8988T (cell line): Measurements from ENCODE around the gene PRKRA.
"Not testable (repeated sequence)": the region's sequence is repeated elsewhere in the genome, so short reads cannot be mapped to it uniquely, and the experiment has no call there.

Experiments
- DNase-seq: peaks from one replicate; pipeline ENCODE4 v3.0.0; 2011

The PRKRA gene

GRCh38 chr2:178412453-178412852 lies 38.5 kb downstream of the PRKRA start:
- DNase-seq: not testable (repeated sequence)

- no peak for DNase-seq
Observed at GRCh38 chr2:178412047-178412446, 38.9 kb downstream of the PRKRA start.

DNA sequence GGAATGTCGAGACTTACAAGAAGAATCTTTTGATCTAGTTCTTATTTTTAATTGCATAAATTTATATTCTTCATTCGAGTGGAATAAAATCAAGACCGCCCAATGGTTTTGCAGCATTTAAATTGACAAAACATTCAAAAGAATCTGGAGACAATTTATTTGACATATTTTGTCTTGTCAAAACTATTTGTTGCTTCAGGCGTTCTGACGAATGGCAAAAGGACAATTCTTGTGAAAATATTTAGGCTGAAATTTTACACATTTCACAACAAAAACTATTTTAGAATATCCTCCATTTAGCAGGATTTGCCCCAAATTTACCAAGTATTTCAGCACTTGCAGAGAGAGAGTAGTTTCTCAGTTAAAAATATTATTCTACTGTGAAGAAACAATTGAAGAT lies 41.7 kb downstream of the PRKRA start:
- DNase-seq: no peak

GRCh38 chr2:178404368-178404767 lies 46.6 kb downstream of the PRKRA start:
- DNase-seq: no peak

GRCh38 chr2:178403671-178404306 lies 47.2 kb downstream of the PRKRA start:
- no peak for DNase-seq

- no peak for DNase-seq
Observed at GRCh38 chr2:178401994-178402437, 49.0 kb downstream of the PRKRA start.

- no peak for DNase-seq
Observed at GRCh38 chr2:178397002-178397605, 53.9 kb downstream of the PRKRA start.

GRCh38 chr2:178395941-178396570 lies 54.9 kb downstream of the PRKRA start:
- no peak for DNase-seq

- no peak for DNase-seq
Observed at GRCh38 chr2:178395295-178395694, 55.7 kb downstream of the PRKRA start.

GRCh38 chr2:178394859-178395258 lies 56.1 kb downstream of the PRKRA start:
- DNase-seq: no peak

GRCh38 chr2:178392215-178392614 lies 58.8 kb downstream of the PRKRA start:
- no peak for DNase-seq

- no peak for DNase-seq
Observed at GRCh38 chr2:178391701-178392100, 59.3 kb downstream of the PRKRA start.

DNA sequence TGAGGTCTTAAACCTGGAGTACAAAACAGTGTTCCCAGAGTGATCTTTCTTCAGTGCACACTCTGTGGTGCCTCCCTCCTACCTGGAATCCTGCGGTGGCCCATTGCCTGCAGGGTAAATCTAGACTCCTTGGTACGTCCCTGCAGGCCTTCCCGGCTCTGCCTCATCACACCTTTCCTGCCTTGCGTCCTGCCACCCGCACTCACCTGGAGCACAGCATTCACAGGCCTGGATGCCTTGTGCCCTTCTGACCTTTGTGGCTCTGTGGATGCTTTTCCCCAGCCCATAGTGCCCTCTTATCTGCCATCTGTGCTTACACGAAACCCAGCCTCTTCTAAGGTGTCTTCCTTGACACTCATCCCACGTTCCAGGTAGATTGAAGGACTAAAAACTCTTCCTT lies 62.7 kb downstream of the PRKRA start:
- no peak for DNase-seq

DNA sequence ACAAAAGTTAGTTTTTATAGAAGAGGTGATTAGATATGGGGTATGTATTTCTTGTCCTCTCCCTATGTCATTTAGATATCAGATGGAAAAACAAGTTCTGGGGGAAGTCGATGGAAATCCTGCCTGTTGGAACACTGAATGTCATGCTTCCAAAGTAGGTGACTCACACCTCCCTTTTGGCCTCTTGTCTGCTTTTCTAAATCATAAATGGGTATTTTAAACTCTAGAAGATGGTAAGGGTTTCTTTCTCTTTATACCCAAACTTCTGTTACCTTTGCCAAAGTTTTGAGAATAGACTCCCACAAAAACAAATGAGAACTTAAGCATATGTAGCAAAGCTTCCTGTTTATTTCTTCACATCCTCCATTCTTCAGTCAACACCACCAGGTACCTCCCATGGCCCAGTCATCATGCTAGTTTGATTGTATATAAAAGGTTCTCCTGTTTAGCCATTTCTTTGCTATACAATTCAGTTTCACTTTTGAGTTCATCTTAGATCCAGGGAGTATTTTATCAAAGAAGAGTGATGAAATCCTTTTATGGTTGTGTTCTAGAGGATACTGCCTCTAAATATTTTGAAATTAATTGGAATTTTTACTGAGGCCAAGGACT lies 63.9 kb downstream of the PRKRA start:
- no peak for DNase-seq

GRCh38 chr2:178385595-178386148 lies 65.3 kb downstream of the PRKRA start:
- no peak for DNase-seq

GRCh38 chr2:178383718-178384117 lies 67.3 kb downstream of the PRKRA start:
- DNase-seq: no peak
